ENCODE measurements around the gene RASAL1.
A peak's percentile ranks its signal among the peaks of the same experiment; 100 is the strongest.

The RASAL1 gene

DNA sequence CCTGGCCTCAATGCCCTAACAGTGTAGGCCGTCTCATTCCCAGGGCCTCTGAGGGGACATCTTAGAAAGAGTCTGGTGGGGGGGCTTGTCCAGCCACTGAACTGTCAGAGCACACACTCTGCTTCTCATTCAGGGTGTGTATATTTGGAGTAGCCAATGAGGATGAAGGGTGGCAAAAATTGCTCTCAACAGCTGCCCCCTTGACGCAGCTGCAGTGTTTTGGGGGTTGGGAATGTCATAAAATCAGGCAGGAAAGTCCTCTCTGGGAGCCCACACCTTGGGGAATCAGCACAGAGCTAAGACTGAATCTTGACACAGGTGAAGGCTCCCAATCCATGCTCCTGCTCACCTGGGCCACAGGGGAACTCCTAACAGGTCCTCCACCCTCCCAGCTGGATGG, 1.5 kb downstream of the RASAL1 start:
- no peaks in the 10 kb centered on the region for H3K27me3 ChIP-seq (ENCODE audit: insufficient read depth, low read length)
- H2BK12ac ChIP-seq (ENCODE audit: low read length): no peak overlapping the region
- no CpG with 5 or more reads among the region's 2 CpGs for WGBS (ENCODE audit: extremely low coverage, insufficient coverage, insufficient read length)
- no peak overlapping the region for H3K9ac ChIP-seq (ENCODE audit: low read length)
- no peak overlapping the region for H4K12ac ChIP-seq (ENCODE audit: low read depth, low read length)
- no peak overlapping the region for H2BK120ac ChIP-seq (ENCODE audit: insufficient read depth, low read length, poor library complexity)
- no peak overlapping the region for H2AFZ ChIP-seq (ENCODE audit: insufficient read depth, low read length, poor library complexity)
- no peak overlapping the region for H3K14ac ChIP-seq (ENCODE audit: low read length)
- H3K4me3 ChIP-seq (ENCODE audit: low read depth, low read length): no peak overlapping the region
- no peak overlapping the region for H2AK5ac ChIP-seq (ENCODE audit: low read length)
- H3K79me2 ChIP-seq (ENCODE audit: control insufficient read depth, insufficient read depth, low read length, poor library complexity): no peaks in the 10 kb centered on the region
- no peak overlapping the region for H3K4me2 ChIP-seq (ENCODE audit: low read length)
- H2BK5ac ChIP-seq (ENCODE audit: low read depth, low read length, poor library complexity): no peak overlapping the region
- no peaks in the 10 kb centered on the region for H3K36me3 ChIP-seq (ENCODE audit: control insufficient read depth in 1 of 2, insufficient read depth in 2 of 2, low read length in 2 of 2)
- no peak overlapping the region for H3K4ac ChIP-seq (ENCODE audit: low read depth, low read length)
- H3K9me3 ChIP-seq (ENCODE audit: insufficient read depth, low read depth, low read length): no peaks in the 10 kb centered on the region
- no peak overlapping the region for H4K91ac ChIP-seq (ENCODE audit: low read depth, low read length)
- no peak overlapping the region for H3K18ac ChIP-seq (ENCODE audit: low read length)
- no peak overlapping the region for H4K8ac ChIP-seq (ENCODE audit: low read depth, low read length)
- DNase-seq: no peak
- no peak overlapping the region for H3K27ac ChIP-seq (ENCODE audit: low read depth, low read length)
- no peaks in the 10 kb centered on the region for H3K79me1 ChIP-seq (ENCODE audit: low read length)
- peaks cover 0 to 8% of the 10 kb centered on the region in 2 experiments for H3K4me1 ChIP-seq (ENCODE audit: control insufficient read depth in 1 of 2, insufficient read depth in 2 of 2, low read length in 2 of 2)
- H3K23ac ChIP-seq (ENCODE audit: low read length): no peak overlapping the region

DNA sequence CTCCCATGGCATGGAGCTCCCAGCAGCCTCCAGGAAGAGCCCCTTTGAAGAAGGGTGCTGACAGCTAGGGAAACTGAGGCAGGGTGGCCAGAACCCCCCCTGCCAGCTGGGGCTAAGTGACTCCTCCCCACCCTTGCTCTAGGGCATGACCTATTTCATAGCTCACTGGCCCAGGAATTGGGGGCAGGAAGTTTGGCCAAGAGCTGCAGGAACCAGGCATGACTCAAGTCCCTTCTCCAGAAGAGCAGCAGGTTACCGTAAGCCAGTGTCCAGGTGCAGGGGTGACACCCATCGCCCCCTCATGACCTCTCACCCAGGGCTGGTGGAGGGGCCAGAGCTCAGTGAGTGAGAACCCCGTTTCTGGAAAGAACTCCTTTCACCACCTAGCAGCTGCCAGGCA, 1.9 kb downstream of the RASAL1 start:
- Histone ChIP-seq H3K27me3 (ENCODE audit: insufficient read depth, low read length) (no peaks in the 10 kb centered on the region), H3K79me2 (ENCODE audit: control insufficient read depth, insufficient read depth, low read length, poor library complexity) (no peaks in the 10 kb centered on the region), H2AFZ (ENCODE audit: insufficient read depth, low read length, poor library complexity) (no peak overlapping the region), H3K4me1 (ENCODE audit: control insufficient read depth in 1 of 2, insufficient read depth in 2 of 2, low read length in 2 of 2) (peaks cover 0 to 8% of the 10 kb centered on the region in 2 experiments), H3K18ac (ENCODE audit: low read length) (no peak overlapping the region), H3K27ac (ENCODE audit: low read depth, low read length) (no peak overlapping the region), H4K12ac (ENCODE audit: low read depth, low read length) (no peak overlapping the region), H2AK5ac (ENCODE audit: low read length) (no peak overlapping the region), H2BK120ac (ENCODE audit: insufficient read depth, low read length, poor library complexity) (no peak overlapping the region), H3K36me3 (ENCODE audit: control insufficient read depth in 1 of 2, insufficient read depth in 2 of 2, low read length in 2 of 2) (no peaks in the 10 kb centered on the region), H3K23ac (ENCODE audit: low read length) (no peak overlapping the region), H3K4ac (ENCODE audit: low read depth, low read length) (no peak overlapping the region), H4K8ac (ENCODE audit: low read depth, low read length) (no peak overlapping the region), H3K4me2 (ENCODE audit: low read length) (no peak overlapping the region), H3K79me1 (ENCODE audit: low read length) (no peaks in the 10 kb centered on the region), H2BK5ac (ENCODE audit: low read depth, low read length, poor library complexity) (no peak overlapping the region), H3K9me3 (ENCODE audit: insufficient read depth, low read depth, low read length) (no peaks in the 10 kb centered on the region), H2BK12ac (ENCODE audit: low read length) (no peak overlapping the region), H3K4me3 (ENCODE audit: low read depth, low read length) (no peak overlapping the region), H3K14ac (ENCODE audit: low read length) (no peak overlapping the region), H3K9ac (ENCODE audit: low read length) (no peak overlapping the region), H4K91ac (ENCODE audit: low read depth, low read length) (no peak overlapping the region)
- no peak for DNase-seq
- no CpG with 5 or more reads among the region's 3 CpGs for WGBS (ENCODE audit: extremely low coverage, insufficient coverage, insufficient read length)

DNA sequence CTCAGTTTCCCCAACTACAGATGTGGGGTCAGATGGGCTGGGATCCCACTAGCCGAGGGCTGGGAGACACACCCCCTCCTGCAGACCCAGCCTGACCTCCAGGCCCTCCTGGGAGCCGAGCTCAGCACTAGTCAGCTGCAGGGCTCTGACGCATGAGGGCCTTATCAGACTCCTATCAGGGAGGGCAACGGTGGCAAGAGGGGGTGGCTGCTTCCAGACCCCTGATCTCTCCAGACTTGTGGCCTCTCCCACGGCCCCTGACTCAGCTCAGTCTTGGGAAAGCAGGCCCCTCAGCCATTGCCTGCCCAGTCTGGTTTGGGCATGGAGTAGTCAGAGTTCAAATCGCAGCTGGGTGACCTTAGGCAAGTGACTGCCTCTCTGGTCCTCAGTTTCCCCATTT, 2.5 kb downstream of the RASAL1 start:
- Histone ChIP-seq H4K12ac (ENCODE audit: low read depth, low read length) (no peak overlapping the region), H2AK5ac (ENCODE audit: low read length) (no peak overlapping the region), H2AFZ (ENCODE audit: insufficient read depth, low read length, poor library complexity) (no peak overlapping the region), H3K27me3 (ENCODE audit: insufficient read depth, low read length) (no peaks in the 10 kb centered on the region), H2BK5ac (ENCODE audit: low read depth, low read length, poor library complexity) (no peak overlapping the region), H3K27ac (ENCODE audit: low read depth, low read length) (no peak overlapping the region), H2BK12ac (ENCODE audit: low read length) (no peak overlapping the region), H3K14ac (ENCODE audit: low read length) (no peak overlapping the region), H3K4me3 (ENCODE audit: low read depth, low read length) (no peak overlapping the region), H2BK120ac (ENCODE audit: insufficient read depth, low read length, poor library complexity) (no peak overlapping the region), H3K79me1 (ENCODE audit: low read length) (no peaks in the 10 kb centered on the region), H3K9me3 (ENCODE audit: insufficient read depth, low read depth, low read length) (no peaks in the 10 kb centered on the region), H3K4ac (ENCODE audit: low read depth, low read length) (no peak overlapping the region), H4K8ac (ENCODE audit: low read depth, low read length) (no peak overlapping the region), H3K9ac (ENCODE audit: low read length) (no peak overlapping the region), H3K4me1 (ENCODE audit: control insufficient read depth in 1 of 2, insufficient read depth in 2 of 2, low read length in 2 of 2) (peaks cover 0 to 8% of the 10 kb centered on the region in 2 experiments), H3K79me2 (ENCODE audit: control insufficient read depth, insufficient read depth, low read length, poor library complexity) (no peaks in the 10 kb centered on the region), H4K91ac (ENCODE audit: low read depth, low read length) (no peak overlapping the region), H3K4me2 (ENCODE audit: low read length) (no peak overlapping the region), H3K18ac (ENCODE audit: low read length) (no peak overlapping the region), H3K23ac (ENCODE audit: low read length) (no peak overlapping the region), H3K36me3 (ENCODE audit: control insufficient read depth in 1 of 2, insufficient read depth in 2 of 2, low read length in 2 of 2) (no peaks in the 10 kb centered on the region)
- no CpG with 5 or more reads among the region's 6 CpGs for WGBS (ENCODE audit: extremely low coverage, insufficient coverage, insufficient read length)
- no peak for DNase-seq

DNA sequence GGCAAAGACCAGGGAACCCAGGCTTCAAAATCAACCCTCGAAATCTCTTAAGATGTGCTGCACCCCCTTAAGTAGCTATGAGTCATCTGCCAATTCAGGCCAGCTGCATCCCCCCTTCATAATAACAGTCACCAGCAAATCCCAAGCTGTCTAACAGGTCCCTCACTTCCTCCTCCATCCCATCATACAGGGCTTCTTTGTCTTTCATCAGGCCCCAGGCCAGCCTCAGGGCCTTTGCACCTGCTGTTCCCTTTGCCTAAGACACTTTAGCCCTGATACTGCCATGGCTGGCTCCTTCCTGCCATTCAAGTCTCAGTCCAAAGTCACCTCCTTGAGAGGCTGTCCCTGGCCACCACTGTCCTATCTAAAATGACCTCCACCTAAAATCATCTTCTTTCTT, 4.0 kb downstream of the RASAL1 start:
- no CpG with 5 or more reads among the region's 1 CpG for WGBS (ENCODE audit: extremely low coverage, insufficient coverage, insufficient read length)

More for the DNA sequence above, 4.0 kb downstream of the RASAL1 start:
- no peak overlapping the region for H4K12ac ChIP-seq (ENCODE audit: low read depth, low read length)
- no peak overlapping the region for H3K14ac ChIP-seq (ENCODE audit: low read length)
- H3K79me2 ChIP-seq (ENCODE audit: control insufficient read depth, insufficient read depth, low read length, poor library complexity): no peaks in the 10 kb centered on the region
- no peak overlapping the region for H3K18ac ChIP-seq (ENCODE audit: low read length)
- H3K36me3 ChIP-seq (ENCODE audit: control insufficient read depth in 1 of 2, insufficient read depth in 2 of 2, low read length in 2 of 2): no peaks in the 10 kb centered on the region
- no peak overlapping the region for H4K91ac ChIP-seq (ENCODE audit: low read depth, low read length)
- no peak overlapping the region for H3K27ac ChIP-seq (ENCODE audit: low read depth, low read length)
- H3K4me1 ChIP-seq (ENCODE audit: control insufficient read depth in 1 of 2, insufficient read depth in 2 of 2, low read length in 2 of 2): peaks cover 0 to 8% of the 10 kb centered on the region in 2 experiments
- no peak overlapping the region for H3K23ac ChIP-seq (ENCODE audit: low read length)
- H2BK5ac ChIP-seq (ENCODE audit: low read depth, low read length, poor library complexity): no peak overlapping the region
- peak in 1 of 2 donors; percentile 16 for DNase-seq
- no peaks in the 10 kb centered on the region for H3K79me1 ChIP-seq (ENCODE audit: low read length)
- H2BK120ac ChIP-seq (ENCODE audit: insufficient read depth, low read length, poor library complexity): no peak overlapping the region
- H3K9ac ChIP-seq (ENCODE audit: low read length): no peak overlapping the region
- no peak overlapping the region for H2BK12ac ChIP-seq (ENCODE audit: low read length)
- H3K4ac ChIP-seq (ENCODE audit: low read depth, low read length): no peak overlapping the region
- no peak overlapping the region for H2AK5ac ChIP-seq (ENCODE audit: low read length)
- H2AFZ ChIP-seq (ENCODE audit: insufficient read depth, low read length, poor library complexity): no peak overlapping the region
- H3K27me3 ChIP-seq (ENCODE audit: insufficient read depth, low read length): no peaks in the 10 kb centered on the region
- H3K4me3 ChIP-seq (ENCODE audit: low read depth, low read length): no peak overlapping the region
- H3K4me2 ChIP-seq (ENCODE audit: low read length): no peak overlapping the region
- no peaks in the 10 kb centered on the region for H3K9me3 ChIP-seq (ENCODE audit: insufficient read depth, low read depth, low read length)
- H4K8ac ChIP-seq (ENCODE audit: low read depth, low read length): no peak overlapping the region
